ENCODE data around the gene FBXL15.

Gene FBXL15

DNA sequence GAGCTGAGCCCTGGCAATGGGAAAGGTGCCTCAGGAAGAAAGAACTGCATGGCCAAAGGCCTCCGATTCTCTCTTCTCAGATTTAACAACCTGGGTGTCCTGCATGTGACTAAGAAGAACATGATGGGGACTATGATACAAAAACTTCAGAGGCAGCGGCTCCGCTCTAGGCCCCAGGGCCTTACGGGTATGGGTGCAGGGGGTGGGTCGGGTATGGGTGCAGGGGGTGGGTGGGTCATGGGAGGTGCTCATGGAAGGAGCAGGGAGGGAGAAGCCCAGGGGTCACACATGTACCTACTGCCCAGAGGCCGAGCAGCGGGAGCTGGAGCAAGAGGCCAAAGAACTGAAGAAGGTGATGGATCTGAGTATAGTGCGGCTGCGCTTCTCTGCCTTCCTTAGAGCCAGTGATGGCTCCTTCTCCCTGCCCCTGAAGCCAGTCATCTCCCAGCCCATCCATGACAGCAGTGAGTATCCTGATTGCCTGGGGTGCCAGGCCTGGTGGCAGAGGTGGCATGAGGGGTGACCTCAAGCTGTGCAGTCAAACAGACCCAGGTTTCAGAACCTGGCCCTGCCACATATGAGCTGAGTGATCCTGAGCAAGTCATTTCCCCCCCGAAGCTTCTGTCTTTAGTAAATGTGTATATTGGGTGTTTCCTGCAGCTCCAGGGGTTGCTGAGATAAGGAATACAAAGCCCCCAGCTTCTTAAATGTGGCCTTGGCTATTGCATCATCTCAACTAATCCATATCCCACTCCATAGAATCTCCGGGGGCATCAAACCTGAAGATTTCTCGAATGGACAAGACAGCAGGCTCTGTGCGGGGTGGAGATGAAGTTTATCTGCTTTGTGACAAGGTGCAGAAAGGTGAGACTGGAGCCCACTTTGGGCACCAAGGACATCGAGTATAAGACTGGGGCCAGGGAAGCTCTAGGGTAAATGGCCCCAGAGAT lies 23.1 kb upstream of the FBXL15 start:
- no peak for DNase-seq

DNA sequence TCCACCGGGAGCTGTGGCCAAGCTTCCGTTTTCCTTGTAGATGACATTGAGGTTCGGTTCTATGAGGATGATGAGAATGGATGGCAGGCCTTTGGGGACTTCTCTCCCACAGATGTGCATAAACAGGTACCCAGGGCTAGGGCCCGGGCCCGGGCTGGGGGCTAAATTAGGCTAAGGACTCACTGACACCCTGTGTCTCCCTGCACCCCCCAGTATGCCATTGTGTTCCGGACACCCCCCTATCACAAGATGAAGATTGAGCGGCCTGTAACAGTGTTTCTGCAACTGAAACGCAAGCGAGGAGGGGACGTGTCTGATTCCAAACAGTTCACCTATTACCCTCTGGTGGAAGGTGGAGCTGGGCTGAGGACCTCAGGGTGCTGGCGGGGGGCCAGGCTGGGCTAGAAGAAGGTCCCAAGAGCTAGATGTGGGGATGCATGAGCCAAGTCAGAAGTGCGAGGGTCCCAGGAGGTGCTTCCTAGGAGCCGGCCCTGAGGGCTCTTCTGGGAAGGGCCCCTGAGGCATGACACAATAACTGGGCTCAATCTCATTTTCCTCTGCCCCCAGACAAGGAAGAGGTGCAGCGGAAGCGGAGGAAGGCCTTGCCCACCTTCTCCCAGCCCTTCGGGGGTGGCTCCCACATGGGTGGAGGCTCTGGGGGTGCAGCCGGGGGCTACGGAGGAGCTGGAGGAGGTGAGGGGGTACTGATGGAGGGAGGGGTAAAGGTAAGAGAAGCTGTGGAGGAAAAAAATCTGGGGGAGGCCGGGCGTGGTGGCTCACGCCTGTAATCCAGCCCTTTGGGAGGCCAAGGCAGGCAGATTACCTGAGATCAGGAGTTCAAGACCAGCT lies 22.2 kb upstream of the FBXL15 start:
- no peak for DNase-seq

DNA sequence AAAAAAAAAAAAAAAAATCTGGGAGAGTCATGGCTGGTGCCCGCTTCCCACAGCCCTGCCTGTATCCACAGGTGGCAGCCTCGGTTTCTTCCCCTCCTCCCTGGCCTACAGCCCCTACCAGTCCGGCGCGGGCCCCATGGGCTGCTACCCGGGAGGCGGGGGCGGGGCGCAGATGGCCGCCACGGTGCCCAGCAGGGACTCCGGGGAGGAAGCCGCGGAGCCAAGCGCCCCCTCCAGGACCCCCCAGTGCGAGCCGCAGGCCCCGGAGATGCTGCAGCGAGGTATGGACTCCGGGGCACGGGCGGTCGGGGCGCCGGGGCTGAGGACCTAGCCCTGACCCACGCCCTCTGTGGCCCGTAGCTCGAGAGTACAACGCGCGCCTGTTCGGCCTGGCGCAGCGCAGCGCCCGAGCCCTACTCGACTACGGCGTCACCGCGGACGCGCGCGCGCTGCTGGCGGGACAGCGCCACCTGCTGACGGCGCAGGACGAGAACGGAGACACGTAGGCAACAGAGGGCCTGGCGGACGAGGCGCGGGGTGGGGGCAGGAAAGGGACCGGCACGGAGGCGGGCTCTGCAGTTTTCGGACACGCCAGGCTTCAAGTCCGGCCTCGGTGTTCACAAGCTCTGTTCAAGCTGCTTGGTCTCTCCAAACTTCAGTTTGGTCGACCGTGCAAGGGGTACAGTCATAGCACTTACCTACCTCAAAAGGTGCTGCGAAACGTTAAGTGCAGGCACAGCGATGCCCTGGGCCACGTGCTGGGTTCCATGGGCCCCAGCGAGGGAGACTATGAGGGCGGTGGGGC lies 21.2 kb upstream of the FBXL15 start:
- peak; percentile 96 for DNase-seq

DNA sequence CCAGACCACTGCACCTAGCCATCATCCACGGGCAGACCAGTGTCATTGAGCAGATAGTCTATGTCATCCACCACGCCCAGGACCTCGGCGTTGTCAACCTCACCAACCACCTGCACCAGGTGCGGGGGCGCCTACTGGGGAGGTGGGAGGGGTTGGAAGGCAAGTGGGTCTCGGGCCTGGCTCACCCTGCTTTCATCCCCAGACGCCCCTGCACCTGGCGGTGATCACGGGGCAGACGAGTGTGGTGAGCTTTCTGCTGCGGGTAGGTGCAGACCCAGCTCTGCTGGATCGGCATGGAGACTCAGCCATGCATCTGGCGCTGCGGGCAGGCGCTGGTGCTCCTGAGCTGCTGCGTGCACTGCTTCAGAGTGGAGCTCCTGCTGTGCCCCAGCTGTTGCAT lies 20.6 kb upstream of the FBXL15 start:
- no peak for DNase-seq

DNA sequence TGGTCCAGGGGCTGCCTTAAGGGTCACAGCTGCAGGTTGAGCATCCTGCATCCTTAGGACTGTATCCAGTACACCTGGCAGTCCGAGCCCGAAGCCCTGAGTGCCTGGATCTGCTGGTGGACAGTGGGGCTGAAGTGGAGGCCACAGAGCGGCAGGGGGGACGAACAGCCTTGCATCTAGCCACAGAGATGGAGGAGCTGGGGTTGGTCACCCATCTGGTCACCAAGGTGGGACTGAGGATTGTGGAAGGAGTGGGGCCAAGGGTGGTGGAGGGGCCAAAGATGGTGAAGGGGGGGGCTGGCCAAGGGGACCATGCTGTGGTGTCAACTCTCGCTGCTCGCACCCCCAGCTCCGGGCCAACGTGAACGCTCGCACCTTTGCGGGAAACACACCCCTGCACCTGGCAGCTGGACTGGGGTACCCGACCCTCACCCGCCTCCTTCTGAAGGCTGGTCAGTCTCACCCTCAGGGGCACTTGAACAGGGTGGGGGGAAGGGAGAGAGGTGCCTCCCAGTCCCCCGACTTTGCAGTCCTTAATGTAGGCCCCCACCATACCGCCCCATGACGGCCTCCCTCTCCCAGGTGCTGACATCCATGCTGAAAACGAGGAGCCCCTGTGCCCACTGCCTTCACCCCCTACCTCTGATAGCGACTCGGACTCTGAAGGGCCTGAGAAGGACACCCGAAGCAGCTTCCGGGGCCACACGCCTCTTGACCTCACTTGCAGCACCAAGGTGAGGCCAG lies 19.9 kb upstream of the FBXL15 start:
- no peak for DNase-seq

DNA sequence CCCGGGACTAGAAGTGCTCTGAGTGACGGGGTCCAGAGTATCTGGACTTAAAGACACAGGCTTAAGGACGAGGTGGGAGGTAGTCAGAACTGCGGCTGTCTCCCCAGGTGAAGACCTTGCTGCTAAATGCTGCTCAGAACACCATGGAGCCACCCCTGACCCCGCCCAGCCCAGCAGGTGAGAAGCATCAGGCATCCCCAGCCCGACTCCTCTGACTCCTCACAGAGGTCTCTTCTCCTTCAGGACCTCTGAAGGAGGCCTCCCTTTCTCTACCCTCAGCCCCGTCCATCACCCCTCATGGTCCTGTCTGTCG lies 19.3 kb upstream of the FBXL15 start:
- no peak for DNase-seq

DNA sequence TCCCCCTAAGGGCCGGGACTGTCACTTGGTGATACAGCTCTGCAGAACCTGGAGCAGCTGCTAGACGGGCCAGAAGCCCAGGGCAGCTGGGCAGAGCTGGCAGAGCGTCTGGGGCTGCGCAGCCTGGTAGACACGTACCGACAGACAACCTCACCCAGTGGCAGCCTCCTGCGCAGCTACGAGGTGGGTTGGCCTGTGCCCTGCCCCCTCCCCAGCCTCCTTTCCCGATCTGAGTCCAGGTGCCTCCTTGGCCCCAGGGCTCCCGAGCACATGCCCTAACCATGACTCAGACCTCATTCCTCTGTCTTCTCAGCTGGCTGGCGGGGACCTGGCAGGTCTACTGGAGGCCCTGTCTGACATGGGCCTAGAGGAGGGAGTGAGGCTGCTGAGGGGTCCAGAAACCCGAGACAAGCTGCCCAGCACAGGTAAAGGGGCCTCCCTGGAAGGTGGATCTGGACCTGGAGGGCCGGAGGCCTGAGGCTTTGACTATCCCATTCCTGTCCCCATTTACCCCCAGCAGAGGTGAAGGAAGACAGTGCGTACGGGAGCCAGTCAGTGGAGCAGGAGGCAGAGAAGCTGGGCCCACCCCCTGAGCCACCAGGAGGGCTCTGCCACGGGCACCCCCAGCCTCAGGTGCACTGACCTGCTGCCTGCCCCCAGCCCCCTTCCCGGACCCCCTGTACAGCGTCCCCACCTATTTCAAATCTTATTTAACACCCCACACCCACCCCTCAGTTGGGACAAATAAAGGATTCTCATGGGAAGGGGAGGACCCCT lies 18.7 kb upstream of the FBXL15 start:
- no peak for DNase-seq

DNA sequence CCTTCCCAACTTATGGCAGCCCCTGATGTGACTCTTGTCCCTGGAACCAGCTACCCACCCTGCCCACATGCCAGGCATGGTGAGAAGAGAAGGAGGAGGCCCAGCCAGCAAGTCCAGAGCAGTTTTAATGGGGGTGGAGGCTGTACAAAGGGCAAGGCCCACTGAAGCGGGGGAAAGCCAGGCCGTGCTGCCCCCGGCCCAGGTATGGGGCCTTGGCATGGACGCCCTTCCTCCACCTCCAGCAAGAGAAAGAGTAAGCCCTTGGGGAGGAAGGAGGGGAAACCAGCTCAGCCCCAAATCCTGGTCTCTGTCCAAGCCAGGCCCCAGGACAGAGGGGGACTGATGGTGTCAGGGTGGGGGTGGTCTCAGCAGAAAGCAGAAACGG lies 18.1 kb upstream of the FBXL15 start:
- DNase-seq, result no peak

DNA sequence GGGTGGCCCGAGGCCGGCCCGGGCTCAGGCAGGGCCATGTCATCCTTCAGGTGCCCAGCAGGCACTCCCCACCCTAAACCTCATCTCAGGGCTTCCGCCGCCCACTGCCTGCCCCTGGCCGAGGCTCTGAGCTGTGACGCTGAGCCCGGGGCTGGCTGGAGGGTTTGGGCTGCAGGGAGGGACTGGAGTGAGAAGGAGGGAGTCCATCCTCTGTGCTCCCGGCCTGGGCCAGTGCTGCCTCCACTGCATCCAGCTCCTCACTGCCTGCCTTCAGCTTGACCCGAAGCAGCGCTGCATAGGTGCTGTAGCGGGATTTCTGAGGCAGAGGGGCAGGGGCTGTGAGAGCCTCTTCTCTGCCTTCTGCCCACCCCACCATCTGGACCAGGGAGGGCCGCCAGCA lies 17.5 kb upstream of the FBXL15 start:
- DNase-seq, result no peak

DNA sequence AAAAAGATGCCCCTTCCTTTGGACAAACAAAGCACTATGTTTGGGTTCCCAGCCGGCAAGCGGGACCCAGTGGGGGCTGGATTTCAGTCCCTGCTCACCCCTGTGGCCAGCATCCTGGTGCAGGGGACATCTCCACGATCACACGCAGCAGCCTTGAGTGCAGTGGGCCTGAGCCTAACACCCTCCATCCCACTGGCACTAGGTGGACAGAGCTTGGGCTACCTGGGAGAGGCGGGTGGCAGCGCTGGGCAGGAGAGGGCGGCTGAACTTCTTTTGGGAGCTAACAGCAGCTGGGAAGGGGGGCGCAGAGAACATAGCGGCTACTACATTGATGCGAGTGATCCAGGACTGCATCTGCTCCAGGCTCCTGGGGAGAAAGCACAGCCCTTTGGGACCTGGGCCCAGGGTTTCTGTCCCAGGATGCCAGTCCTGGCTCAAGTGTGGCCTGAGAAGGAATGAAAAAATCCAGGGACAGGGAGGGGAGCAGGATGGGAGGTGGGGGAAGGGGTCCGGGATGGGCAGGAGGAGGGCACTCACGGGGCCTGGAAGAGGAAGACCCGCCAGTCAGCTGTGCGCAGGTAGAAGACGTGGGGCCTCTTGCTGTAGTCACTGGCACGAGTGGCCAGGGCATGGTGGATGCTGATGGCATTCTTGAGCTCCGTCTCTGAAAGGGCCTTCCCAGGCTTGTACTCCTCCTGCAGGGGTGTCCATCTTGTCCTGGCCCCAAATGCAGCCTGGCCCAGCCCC lies 16.1 kb upstream of the FBXL15 start:
- DNase-seq, result no peak

DNA sequence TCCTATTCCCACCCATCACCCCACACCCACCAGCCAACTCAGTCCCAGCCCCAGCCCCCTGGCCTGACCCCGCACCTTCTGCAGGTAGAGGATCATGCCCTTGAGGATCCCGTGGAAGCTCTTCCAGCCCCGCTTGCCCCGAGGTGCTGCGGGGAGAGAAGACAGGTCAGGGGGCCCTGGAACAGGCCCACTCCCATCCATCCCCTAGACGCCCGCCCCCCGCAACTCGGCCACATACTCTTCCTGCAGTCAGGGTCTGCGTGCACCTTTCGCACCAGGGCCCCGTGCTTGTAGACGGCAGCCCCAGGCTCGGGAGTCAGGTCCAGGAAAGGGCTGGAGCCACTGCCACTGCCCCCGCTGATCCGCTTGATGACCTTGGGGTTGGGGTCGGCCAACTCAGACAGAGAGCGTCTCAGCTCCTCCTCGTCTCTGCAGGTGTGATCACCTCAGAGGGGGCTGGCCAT lies 15.5 kb upstream of the FBXL15 start:
- no peak for DNase-seq

DNA sequence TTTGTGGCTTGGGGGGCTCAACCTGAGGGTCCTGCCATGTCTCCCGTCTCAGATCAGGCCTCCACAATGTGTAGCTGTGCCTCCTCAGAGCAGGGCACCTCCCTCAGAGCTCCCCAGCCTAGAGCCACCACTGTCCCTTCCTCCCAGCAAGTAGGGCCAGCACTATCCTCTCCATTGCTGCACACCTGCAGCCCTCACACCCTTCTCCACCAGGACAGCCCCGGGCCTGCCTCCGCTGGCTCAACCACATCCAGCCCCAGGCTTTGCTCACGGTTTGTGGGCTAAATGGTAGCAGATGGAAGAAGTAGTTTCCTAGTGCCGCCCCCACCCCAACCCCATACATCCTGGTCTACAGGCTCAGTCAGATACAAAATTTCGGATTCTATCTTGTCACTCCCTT lies 15.0 kb upstream of the FBXL15 start:
- DNase-seq, result no peak

DNA sequence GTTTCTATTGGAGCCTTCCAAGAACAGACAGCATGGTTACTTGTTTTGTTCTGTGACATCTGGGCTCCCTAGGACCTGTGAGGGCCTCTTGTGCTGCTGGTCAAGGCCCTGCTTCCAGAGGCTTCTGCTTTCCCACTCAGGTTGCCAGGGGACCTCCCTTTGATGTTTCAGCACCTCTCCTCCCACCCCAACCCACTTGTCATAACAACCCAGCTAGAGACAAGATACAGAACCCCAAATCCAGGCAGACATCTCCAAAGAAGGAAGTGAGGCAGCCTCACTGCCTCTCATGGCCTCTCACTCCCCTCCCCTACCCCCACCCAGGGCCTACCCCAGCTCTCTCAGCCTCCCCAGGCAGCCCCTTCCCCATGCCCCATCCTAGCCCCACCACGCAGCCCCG lies 13.8 kb upstream of the FBXL15 start:
- no peak for DNase-seq

DNA sequence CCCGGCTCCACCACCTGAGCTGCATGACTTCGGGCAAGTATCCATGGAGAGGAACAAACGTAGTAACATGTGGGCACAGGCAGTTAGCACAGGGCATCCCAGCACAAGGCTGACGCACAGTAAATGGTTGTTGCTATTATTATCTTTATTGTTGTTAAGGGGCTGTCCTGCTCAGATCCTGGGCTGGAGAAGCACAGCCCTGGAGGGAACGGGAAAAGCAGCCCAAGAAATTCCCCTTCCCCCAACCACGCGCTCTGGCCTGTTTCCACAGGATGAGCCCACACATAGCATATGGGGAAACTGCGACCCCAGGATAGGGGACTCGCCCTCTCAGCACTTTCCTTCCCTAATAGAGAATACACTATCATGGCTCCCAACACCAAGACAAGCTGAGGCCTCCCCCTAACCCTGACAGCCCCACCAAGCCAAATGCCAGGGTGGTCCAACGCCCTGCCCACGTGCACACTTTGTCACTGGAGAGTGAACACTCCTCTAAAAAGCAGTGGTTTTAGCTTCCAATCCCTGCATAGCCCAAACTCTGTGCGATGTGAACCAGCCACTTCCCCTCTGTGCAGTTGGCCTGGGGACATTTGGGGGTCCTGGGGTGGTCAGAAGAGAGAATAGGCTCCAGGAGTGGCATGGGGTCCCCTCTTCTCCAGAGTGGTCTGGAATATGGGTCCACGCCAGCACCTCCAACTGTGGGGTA lies 13.1 kb upstream of the FBXL15 start:
- no peak for DNase-seq

DNA sequence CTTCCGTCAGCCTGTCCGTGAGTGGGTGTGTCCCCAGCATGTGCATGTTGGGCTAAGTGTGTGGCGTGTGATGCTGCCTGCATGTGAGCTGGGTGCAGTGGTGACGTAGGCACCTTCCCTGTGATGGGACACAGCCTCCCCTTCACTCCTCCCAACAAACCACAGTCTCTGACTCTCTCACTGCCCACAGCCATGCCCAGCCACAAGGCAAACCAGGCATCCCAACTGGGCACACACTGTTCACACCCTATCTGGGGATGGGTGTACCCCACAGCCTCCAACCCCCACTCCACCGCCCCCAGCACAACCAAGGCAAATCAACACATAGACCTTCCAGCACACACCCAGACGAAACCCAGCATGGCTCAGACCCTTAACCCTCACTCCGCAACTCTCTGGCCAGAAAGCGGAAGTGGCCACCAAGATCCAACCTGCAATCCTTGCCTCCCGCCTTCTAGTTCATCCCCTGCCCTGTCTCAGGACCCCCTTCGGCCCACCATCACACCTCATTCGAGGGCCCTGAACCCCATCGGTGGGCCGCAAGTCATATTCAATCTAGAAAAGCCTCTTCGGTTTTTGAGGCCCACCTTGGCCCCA lies 12.4 kb upstream of the FBXL15 start:
- DNase-seq, result no peak

DNA sequence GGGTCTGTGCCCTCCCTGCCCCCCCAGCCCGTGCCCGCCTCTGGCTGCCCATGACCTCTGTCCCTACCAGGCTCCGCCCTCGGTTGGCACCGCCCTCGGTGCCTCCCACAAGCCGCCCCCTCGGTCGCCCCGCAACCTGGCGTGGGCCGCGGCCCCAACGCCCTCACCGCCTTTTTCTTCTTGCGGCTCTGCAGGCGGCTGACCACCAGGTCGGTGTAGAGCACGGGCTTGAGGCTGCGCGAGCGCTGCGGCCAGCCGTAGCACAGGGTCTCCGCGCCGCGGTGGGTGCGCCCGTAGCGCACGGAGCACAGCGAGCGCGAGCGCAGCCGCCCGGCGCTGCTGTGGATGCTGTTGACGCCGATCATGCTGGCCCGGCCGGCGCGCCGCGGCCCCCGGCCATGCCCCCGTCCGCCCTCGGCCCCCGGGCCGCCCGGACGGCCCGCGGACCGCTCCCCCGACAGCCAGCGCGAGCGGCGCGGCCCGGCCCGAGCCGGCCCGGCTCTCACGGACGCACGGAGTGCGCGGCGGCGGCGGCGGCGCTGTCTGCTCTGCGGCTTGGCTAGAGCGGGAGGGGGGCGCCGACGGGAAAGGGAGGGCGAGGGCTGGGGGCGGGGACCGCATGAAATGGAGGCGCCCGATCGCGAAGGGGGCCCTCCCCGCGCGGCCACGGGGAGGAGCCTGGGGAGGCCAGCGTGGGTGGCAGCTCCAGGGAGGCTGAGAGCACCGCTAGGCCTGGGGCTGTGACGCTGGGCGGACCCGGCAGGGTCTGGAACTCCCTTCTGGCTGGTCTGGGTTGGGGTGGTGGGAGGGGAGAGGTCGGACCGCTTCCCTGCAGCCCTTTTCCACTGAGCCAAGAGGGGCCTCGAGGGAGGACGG lies 11.7 kb upstream of the FBXL15 start:
- peak; percentile 66 for DNase-seq

DNA sequence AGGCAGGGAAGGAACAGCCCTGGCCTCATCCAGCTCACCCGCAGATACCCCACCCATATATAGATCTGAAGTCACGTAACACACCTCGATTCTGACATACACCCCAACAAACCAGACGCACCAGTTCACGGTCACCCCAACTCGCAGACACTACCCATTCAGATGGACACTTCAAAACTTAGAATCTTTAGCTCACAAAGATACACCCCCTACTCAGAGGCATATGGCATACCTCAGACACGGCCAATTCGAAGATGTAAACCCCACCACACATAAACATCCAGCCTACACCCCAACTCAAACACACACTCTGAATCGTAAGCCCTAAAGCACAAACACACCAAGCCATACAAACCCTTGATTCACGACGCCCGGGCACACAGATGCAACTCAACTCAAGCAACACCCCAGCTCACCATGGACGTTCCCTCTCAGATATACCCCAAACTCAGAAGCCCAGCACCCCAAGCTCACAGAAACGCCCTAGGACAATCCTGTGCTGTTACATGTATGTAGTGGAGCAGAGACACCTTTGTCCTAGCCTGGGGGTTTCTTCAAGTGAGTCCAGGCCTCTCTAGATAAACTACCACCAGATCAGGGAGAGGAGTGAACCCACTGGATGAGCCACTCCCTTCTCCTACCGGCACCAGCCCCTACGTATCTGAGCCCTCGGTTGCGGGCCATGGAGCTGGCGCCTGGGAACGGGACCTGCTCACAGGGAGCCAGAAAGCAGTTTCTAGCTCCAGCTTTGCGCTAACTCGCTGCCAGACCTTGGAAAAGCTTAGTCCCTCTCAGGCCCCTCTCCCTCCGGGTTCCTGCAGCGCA lies 10.8 kb upstream of the FBXL15 start:
- no peak for DNase-seq

All from right kidney (tissue), 1 donor.